HG02588 (cell line): Measurements from ENCODE around the gene HADHB.

ENCODE experiments used
- ATAC-seq: cut with Tn5 transposase; IDR thresholded peaks from one replicate; pipeline ENCODE4 v1.9.1; 2021; ENCODE audit warnings: mild to moderate bottlenecking, moderate library complexity; ENCODE audit not compliant: unreplicated experiment

HADHB gene

GRCh38 chr2:26244309-26245230, at the start of gene HADHB, which contains the start of gene HADHA:
HADHB (plus strand) TSS chr2:26244939; CDS start chr2:26254255, 9,316 bp downstream.
HADHA (minus strand) TSS chr2:26244632; CDS start chr2:26244596, 36 bp downstream.
- peak; percentile 69 for ATAC-seq

GRCh38 chr2:26195040-26195984, 49.4 kb upstream of the HADHB start:
- ATAC-seq = no peak

GRCh38 chr2:26196683-26197418, 47.9 kb upstream of the HADHB start:
- no peak for ATAC-seq

GRCh38 chr2:26197516-26197915, 47.2 kb upstream of the HADHB start:
- ATAC-seq = no peak

DNA sequence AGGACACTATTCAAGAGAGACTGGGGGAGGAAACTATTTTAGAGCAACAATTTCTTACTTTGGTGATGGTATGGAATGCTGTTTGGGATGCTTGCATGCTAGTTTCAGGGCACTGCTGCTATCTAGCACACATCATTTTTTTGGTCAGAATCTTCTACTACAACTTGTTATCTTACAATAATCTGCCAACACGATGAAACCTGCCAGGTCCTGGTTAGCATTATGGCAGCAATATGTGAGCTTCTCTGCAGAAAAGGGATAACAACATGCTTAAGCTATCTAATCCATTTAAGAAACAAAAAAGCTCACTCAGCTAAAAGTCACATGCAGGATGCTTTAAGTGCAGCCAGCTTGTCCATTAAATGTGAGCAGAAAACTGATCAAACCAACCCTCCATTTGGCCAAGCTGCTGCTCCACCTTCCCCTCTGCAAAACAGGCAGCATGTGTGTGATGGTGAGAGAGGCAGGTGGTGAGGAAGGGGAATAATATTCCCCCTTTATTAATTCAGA, 41.7 kb upstream of the HADHB start:
- no peak for ATAC-seq

DNA sequence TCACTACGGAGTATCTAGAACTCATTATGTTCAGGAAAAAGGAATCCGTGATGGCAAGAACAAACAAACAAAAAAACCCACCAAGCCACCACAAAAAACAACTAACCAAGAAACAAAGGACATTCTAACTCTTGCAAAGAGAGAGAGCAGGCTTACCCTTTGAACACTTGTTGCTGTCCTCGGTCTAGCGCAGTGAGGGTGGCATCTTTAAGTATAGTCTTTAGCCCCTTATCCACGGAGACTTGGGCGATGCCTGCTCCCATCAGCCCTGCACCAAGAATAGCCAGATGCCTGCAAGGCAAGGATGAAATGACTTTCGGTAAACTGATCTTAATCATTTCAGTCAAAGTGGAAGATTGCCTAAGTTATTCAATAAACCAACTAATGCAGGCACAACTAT, 40.8 kb upstream of the HADHB start:
- ATAC-seq = no peak

GRCh38 chr2:26212011-26212410, 32.7 kb upstream of the HADHB start:
- no peak for ATAC-seq

DNA sequence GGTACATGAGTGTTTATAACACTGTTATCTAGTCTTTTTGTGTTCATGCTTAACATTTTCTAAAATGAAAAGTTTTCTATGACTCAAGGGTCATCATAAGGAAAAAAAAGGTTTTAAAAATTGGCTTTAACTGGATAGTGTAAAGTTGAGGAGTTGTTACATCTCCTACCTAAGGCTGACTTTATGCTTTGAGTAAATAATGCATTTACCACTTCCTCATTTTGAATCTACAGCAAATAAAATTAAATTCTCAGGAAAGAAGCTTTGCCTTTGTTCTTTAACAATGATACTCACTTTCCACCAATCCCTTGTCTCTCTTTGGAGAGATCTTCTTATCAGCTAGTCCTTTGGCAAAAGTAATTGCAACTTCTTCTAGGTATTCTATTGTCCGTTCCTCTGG, 30.0 kb upstream of the HADHB start:
- ATAC-seq = no peak

GRCh38 chr2:26215833-26216232, 28.9 kb upstream of the HADHB start:
- no peak for ATAC-seq

GRCh38 chr2:26216587-26216986, 28.2 kb upstream of the HADHB start:
- ATAC-seq = no peak

DNA sequence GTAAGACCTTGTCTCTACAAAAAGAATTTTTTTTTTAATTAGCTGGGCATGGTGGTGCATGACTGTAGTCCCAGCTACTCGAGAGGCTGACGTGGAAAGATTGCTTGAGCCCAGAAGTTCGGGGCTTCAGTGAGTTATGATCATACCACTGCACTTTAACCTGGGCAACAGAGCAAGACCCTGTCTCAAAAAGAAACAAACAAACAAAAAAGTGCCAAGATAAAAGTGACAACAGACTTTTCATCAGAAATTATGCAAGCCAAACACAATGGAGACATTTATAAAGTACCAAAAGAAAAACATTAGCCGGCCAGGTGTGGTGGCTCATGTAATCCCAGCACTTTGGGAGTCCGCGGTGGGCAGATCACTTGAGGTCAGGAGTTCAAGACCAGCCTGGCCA, 27.0 kb upstream of the HADHB start:
- no peak for ATAC-seq

DNA sequence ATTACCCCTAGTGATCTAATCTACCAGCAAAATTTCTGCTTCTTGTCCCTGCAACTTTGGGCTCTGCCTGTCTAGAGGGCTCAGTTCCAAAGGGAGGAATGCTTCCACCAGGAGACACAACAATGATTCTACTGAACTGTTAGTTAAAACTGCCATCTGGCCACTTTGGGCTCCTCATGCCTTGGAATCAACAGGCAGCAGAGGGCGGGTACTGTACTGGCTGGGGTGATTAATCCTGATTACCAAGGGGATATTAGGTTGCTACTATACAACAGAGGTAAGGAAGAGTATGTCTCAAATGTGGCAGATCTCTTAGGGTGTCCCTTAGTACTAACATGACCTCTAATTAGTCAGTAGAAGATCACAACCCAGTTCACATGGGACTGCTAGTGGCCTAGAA, 21.7 kb upstream of the HADHB start:
- ATAC-seq = no peak

DNA sequence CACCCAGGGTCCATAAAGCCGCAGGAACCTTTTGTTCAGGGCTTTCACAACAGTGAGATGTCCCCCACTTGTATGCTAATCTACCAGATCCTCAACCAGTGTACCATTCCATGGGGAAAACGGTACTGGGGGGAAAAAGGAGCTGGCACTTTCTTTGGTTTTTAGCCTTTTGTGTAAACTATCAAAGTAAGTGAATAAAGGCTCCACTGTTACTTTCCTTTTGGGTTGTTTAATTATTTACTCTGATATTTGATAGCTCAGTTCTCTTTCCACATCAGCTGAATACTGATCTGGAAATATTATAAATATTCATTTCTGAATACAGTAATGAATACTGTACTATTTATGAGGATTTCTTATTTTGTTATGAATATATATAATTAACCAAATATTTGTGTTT, 20.6 kb upstream of the HADHB start:
- no peak for ATAC-seq

DNA sequence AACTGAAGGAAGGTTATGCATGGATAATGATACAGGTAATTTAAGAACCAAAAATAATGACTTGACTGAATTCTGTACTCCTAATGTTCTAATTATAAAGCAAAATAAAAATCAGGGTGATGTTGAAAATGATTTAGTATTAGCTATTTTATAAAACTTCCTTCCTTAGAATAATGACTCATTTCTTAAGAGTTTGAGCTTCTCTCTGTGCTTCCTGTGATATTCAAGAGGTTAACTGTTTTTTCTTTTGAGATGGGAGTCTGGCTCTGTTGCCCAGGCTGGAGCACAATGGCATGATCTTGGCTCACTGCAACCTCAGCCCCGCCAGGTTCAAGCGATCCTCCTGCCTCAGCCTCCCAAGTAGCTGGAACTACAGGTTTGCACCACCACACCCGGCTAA, 15.1 kb upstream of the HADHB start:
- ATAC-seq = no peak

DNA sequence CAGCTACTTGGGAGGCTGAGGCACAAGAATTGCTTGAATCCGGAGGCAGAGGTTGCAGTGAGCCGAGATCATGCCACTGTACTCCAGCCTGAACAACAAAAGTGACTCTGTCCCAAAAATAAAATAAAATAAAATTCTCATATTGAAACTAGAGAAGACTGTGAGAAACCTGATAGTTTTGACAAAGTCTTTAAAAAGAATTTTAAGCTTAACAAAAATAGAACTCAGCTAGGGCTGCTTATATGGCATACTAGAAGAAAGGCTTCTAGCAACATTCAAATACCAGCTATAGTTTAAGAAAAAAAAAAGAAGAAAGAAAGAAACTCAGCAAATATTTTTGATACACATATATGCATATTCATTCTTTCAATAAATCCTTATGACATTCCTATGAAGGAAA, 13.9 kb upstream of the HADHB start:
- ATAC-seq = no peak

- ATAC-seq = no peak
Observed at GRCh38 chr2:26235089-26235488, 9.7 kb upstream of the HADHB start.

DNA sequence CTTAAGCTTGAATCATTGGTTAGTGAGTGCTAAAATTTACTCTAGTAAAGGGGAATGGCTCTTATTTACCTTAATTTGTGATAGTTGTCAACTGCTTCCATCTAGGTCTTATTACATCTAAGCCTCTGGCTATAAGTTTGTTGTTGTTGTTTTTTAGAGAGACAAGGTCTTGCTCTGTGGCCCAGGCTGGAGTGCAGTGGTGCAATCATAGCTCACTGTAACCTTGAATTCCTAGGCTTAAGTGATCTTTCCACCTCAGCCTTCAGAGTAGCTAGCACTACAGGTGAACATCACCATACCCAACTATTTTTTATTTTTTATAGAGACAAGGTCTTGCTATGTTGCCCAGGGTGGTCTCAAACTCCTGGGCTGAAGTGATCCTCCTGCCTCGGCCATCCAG, 6.9 kb upstream of the HADHB start:
- no peak for ATAC-seq

DNA sequence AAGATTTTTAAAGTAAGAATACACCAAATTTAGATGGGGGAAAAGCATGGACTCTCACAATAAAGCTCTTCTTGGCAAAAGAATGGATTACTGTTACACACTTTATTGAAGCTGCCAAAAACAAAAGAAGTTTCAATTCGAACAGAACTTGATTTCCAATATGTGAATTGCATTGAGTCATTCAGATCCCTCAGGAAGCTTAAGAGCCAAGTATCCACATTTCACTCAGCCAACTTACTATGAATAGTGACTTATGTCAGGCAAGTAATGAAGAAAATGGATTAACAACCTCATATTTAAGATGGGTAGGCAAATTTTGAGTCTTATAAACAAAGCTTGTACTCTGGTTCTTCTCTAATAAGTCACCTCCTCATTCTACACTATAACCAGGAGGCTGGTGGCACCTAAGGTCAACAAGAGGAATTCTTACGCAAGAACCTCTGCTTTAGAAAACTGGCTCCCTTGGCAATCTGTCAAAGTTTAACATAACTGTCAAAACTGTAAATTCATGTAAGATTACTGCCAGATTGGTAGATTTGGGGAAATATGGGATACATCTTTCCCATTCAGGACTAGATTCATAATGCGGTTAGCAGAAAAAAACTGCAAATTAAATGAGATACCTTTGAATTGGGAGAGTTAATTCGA, 6.3 kb upstream of the HADHB start:
- no peak for ATAC-seq

GRCh38 chr2:26241928-26242436, 2.8 kb upstream of the HADHB start:
- ATAC-seq = no peak
